ENCODE measurements around the gene CTNND2.

CTNND2 gene

DNA sequence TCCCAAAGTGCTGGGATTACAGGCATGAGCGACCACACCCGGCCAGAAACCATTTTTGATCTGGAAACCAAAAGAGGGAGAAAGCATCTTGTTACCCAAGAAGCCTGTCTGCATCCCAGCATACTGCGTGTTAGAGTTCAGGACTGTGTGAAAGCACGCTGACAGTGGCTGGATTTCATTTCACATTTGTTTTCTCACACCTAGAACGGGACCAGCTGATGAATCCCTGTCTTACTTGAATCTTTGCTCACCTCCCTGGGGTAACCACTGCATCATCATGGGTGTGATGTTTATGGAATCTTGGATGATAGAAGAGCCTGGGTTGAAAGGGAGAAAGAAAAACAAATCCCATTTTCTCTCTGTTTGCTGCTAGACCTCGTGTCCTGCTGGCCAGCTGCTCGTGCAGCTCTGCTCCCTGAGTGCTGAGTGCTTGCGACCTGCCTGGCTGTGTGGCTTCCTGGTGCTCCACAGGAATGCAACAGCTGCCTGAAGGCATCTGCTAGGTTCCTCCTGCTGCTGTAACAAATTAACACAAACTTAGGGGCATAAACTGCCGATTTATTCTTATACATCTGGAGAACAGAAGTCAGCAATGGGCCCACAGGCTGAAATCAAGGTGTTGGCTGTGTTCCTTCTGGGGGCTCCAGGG, 764.9 kb downstream of the CTNND2 start:
- Histone ChIP-seq H2AFZ (ENCODE audit: low read depth) (no peak overlapping the region), H3K4me2 (no peak overlapping the region), H3K36me3 (ENCODE audit: insufficient read depth) (no peaks in the 10 kb centered on the region), H3K79me2 (ENCODE audit: insufficient read depth, low read depth) (no peaks in the 10 kb centered on the region), H3K27ac (no peak overlapping the region), H3K4me3 (IDR thresholded peaks at IDR 0.05; ENCODE audit: insufficient read depth, low read depth, low read length) (no peak overlapping the region), H3K27me3 (ENCODE audit: insufficient read depth, low read depth) (no peaks in the 10 kb centered on the region), H3K4me1 (ENCODE audit: low read depth, poor library complexity, severe bottlenecking) (no peaks in the 10 kb centered on the region), H3K9ac (no peak overlapping the region), H4K20me1 (ENCODE audit: insufficient read depth) (no peaks in the 10 kb centered on the region)
- TF ChIP-seq, protein P1, sequence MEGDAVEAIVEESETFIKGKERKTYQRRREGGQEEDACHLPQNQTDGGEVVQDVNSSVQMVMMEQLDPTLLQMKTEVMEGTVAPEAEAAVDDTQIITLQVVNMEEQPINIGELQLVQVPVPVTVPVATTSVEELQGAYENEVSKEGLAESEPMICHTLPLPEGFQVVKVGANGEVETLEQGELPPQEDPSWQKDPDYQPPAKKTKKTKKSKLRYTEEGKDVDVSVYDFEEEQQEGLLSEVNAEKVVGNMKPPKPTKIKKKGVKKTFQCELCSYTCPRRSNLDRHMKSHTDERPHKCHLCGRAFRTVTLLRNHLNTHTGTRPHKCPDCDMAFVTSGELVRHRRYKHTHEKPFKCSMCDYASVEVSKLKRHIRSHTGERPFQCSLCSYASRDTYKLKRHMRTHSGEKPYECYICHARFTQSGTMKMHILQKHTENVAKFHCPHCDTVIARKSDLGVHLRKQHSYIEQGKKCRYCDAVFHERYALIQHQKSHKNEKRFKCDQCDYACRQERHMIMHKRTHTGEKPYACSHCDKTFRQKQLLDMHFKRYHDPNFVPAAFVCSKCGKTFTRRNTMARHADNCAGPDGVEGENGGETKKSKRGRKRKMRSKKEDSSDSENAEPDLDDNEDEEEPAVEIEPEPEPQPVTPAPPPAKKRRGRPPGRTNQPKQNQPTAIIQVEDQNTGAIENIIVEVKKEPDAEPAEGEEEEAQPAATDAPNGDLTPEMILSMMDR (conservative IDR thresholded peaks at IDR 0.05; ENCODE audit: low read depth, low read length): no peak

DNA sequence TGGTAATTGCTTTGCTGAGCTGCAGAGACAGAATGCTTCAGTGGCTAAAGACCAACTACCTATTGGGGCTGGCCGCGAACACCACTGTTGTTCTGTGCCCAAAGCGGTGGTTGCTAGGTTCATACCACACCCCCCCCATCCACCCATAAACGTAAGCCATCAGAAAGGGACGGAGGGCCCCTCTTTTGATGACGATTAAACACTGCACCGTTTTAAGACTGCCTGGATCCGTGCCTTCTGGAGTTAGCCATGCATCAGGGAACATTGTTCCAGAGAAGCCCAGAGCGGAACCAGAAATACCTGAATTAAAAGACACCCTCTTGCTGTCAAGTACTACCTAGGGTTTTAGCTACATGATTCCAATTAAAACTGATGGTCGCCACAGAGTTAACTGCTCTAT, 774.1 kb downstream of the CTNND2 start:
- H3K4me3 ChIP-seq (IDR thresholded peaks at IDR 0.05; ENCODE audit: insufficient read depth, low read depth, low read length): no peak overlapping the region
- no peak overlapping the region for H2AFZ ChIP-seq (ENCODE audit: low read depth)
- TF ChIP-seq, protein P1 (conservative IDR thresholded peaks at IDR 0.05; ENCODE audit: low read depth, low read length): no peak
- no peak overlapping the region for H3K9ac ChIP-seq
- H4K20me1 ChIP-seq (ENCODE audit: insufficient read depth): no peaks in the 10 kb centered on the region
- no peaks in the 10 kb centered on the region for H3K4me1 ChIP-seq (ENCODE audit: low read depth, poor library complexity, severe bottlenecking)
- no peaks in the 10 kb centered on the region for H3K79me2 ChIP-seq (ENCODE audit: insufficient read depth, low read depth)
- H3K4me2 ChIP-seq: no peak overlapping the region
- H3K27ac ChIP-seq: no peak overlapping the region
- no peaks in the 10 kb centered on the region for H3K36me3 ChIP-seq (ENCODE audit: insufficient read depth)
- H3K27me3 ChIP-seq (ENCODE audit: insufficient read depth, low read depth): no peaks in the 10 kb centered on the region

DNA sequence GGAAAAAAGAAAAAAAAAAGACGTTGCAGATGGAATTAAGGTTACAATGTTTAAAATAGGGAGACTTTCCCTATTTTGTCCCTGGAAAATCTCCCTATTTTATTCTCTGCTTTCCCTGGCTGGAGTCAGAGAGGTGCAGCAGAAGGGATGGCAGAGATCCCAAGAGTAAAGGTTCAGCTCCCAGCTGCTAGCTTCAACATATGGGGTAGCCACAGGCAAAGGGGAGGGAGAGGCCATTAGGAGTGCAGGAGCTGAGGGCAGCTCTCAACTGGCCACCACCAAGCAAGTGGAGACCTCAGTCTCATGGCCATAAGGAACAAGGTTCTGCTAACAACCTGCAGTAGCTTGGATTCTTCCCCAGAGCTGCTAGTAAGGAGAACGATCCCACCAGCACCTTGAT, 776.2 kb downstream of the CTNND2 start:
- H4K20me1 ChIP-seq (ENCODE audit: insufficient read depth): no peaks in the 10 kb centered on the region
- no peaks in the 10 kb centered on the region for H3K79me2 ChIP-seq (ENCODE audit: insufficient read depth, low read depth)
- no peak overlapping the region for H3K4me3 ChIP-seq (IDR thresholded peaks at IDR 0.05; ENCODE audit: insufficient read depth, low read depth, low read length)
- H3K27ac ChIP-seq: no peak overlapping the region
- no peak overlapping the region for H3K9ac ChIP-seq
- TF ChIP-seq, protein P1 (conservative IDR thresholded peaks at IDR 0.05; ENCODE audit: low read depth, low read length): no peak
- H3K4me2 ChIP-seq: no peak overlapping the region
- H3K36me3 ChIP-seq (ENCODE audit: insufficient read depth): no peaks in the 10 kb centered on the region
- no peaks in the 10 kb centered on the region for H3K4me1 ChIP-seq (ENCODE audit: low read depth, poor library complexity, severe bottlenecking)
- no peak overlapping the region for H2AFZ ChIP-seq (ENCODE audit: low read depth)
- no peaks in the 10 kb centered on the region for H3K27me3 ChIP-seq (ENCODE audit: insufficient read depth, low read depth)

DNA sequence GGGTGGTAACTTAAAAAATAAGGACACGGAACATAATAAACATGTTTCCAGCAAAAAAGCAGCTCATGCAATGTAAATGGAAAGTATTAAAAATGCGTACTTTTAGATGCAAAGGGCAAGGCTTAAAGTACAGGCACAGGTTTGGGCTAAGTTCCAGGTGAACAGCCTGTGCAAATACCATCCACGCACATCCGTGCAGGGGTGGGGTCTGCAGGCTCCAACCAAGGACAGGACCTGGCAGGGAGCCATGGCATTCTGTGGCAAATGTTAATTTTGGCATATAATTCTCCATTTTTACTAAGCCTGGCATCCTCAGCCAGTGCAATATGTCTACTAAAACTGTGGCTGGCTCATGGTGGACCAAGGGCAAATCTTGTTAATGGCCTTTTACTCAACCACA, 777.4 kb downstream of the CTNND2 start:
- Histone ChIP-seq H4K20me1 (ENCODE audit: insufficient read depth) (no peaks in the 10 kb centered on the region), H3K4me1 (ENCODE audit: low read depth, poor library complexity, severe bottlenecking) (no peaks in the 10 kb centered on the region), H3K79me2 (ENCODE audit: insufficient read depth, low read depth) (no peaks in the 10 kb centered on the region), H3K4me2 (no peak overlapping the region), H3K27ac (no peak overlapping the region), H2AFZ (ENCODE audit: low read depth) (no peak overlapping the region), H3K9ac (no peak overlapping the region), H3K36me3 (ENCODE audit: insufficient read depth) (no peaks in the 10 kb centered on the region), H3K27me3 (ENCODE audit: insufficient read depth, low read depth) (no peaks in the 10 kb centered on the region), H3K4me3 (IDR thresholded peaks at IDR 0.05; ENCODE audit: insufficient read depth, low read depth, low read length) (no peak overlapping the region)
- TF ChIP-seq, protein P1 (conservative IDR thresholded peaks at IDR 0.05; ENCODE audit: low read depth, low read length): no peak

Measured in KMS-11 (cell line).